Measurements from ENCODE around the gene DNAJB5.
A peak's percentile ranks its signal among the peaks of the same experiment; 100 is the strongest.

The DNAJB5 gene

GRCh38 chr9:34994260-34994899, 4.8 kb downstream of the DNAJB5 start:
- Histone ChIP-seq H3K9me2 (replicated peaks; ENCODE audit: low read depth, low read length) (no peaks in the 10 kb centered on the region), H2AFZ (ENCODE audit: low read length) (no peak overlapping the region), H3K4me3 (ENCODE audit: low read length, poor library complexity, severe bottlenecking) (no peak overlapping the region), H4K20me1 (ENCODE audit: insufficient read depth, low read length, poor library complexity, severe bottlenecking) (no peaks in the 10 kb centered on the region), H3K36me3 (ENCODE audit: insufficient read depth, low read length) (peaks cover 9% of the 10 kb centered on the region; the same call in 1 of the 2 replicates), H3K9ac (ENCODE audit: low read depth, low read length, poor library complexity, severe bottlenecking) (peak overlapping the region; percentile 14), H3F3A (ENCODE audit: low read depth) (no peaks in the 10 kb centered on the region), H3K4me1 (ENCODE audit: insufficient read depth, low read length, poor library complexity, severe bottlenecking) (peaks cover 49% of the 10 kb centered on the region), H3K9me3 (ENCODE audit: insufficient read depth, low read depth, low read length) (no peaks in the 10 kb centered on the region), H3K27me3 (ENCODE audit: insufficient read depth, low read length, poor library complexity, severe bottlenecking) (no peaks in the 10 kb centered on the region), H3K4me2 (ENCODE audit: low read depth, low read length, poor library complexity, severe bottlenecking) (peak overlapping the region; percentile 42), H3K79me2 (ENCODE audit: insufficient read depth, low read length) (peaks cover 7% of the 10 kb centered on the region; the same call in 1 of the 2 replicates)
- TF ChIP-seq CTCF (conservative IDR thresholded peaks at IDR 0.05; ENCODE audit: low read length) = peak; percentile 82
- TF ChIP-seq EZH2phosphoT487 (IDR thresholded peaks at IDR 0.05; ENCODE audit: borderline replicate concordance) = no peak

- H3K27me3 ChIP-seq (ENCODE audit: insufficient read depth, low read length, poor library complexity, severe bottlenecking) = no peaks in the 10 kb centered on the region
- no peak overlapping the region for H3K4me3 ChIP-seq (ENCODE audit: low read length, poor library complexity, severe bottlenecking)
- TF ChIP-seq EZH2phosphoT487 (IDR thresholded peaks at IDR 0.05; ENCODE audit: borderline replicate concordance) (no peak), CTCF (conservative IDR thresholded peaks at IDR 0.05; ENCODE audit: low read length) (no peak)
- peak overlapping the region; percentile 11 for H3K9ac ChIP-seq (ENCODE audit: low read depth, low read length, poor library complexity, severe bottlenecking)
- H4K20me1 ChIP-seq (ENCODE audit: insufficient read depth, low read length, poor library complexity, severe bottlenecking) = no peaks in the 10 kb centered on the region
- H3K79me2 ChIP-seq (ENCODE audit: insufficient read depth, low read length) = peaks cover 7% of the 10 kb centered on the region; the same call in 1 of the 2 replicates
- H3K9me2 ChIP-seq (replicated peaks; ENCODE audit: low read depth, low read length) = no peaks in the 10 kb centered on the region
- H2AFZ ChIP-seq (ENCODE audit: low read length) = no peak overlapping the region
- peaks cover 49% of the 10 kb centered on the region for H3K4me1 ChIP-seq (ENCODE audit: insufficient read depth, low read length, poor library complexity, severe bottlenecking)
- H3K36me3 ChIP-seq (ENCODE audit: insufficient read depth, low read length) = peaks cover 9% of the 10 kb centered on the region; the same call in 1 of the 2 replicates
- H3F3A ChIP-seq (ENCODE audit: low read depth) = no peaks in the 10 kb centered on the region
- H3K4me2 ChIP-seq (ENCODE audit: low read depth, low read length, poor library complexity, severe bottlenecking) = peak overlapping the region; percentile 42
- H3K9me3 ChIP-seq (ENCODE audit: insufficient read depth, low read depth, low read length) = no peaks in the 10 kb centered on the region
Measured at GRCh38 chr9:34994900-34995669, 5.5 kb downstream of the DNAJB5 start.

GRCh38 chr9:34995670-34996060, 6.1 kb downstream of the DNAJB5 start:
- TF ChIP-seq CTCF (conservative IDR thresholded peaks at IDR 0.05; ENCODE audit: low read length) = no peak
- no peak for TF ChIP-seq EZH2phosphoT487 (IDR thresholded peaks at IDR 0.05; ENCODE audit: borderline replicate concordance)
- Histone ChIP-seq H3K9me2 (replicated peaks; ENCODE audit: low read depth, low read length) (no peaks in the 10 kb centered on the region), H2AFZ (ENCODE audit: low read length) (no peak overlapping the region), H3K27me3 (ENCODE audit: insufficient read depth, low read length, poor library complexity, severe bottlenecking) (no peaks in the 10 kb centered on the region), H4K20me1 (ENCODE audit: insufficient read depth, low read length, poor library complexity, severe bottlenecking) (no peaks in the 10 kb centered on the region), H3K79me2 (ENCODE audit: insufficient read depth, low read length) (peaks cover 7% of the 10 kb centered on the region; the same call in 1 of the 2 replicates), H3K4me2 (ENCODE audit: low read depth, low read length, poor library complexity, severe bottlenecking) (peak overlapping the region; percentile 42), H3K36me3 (ENCODE audit: insufficient read depth, low read length) (peaks cover 9% of the 10 kb centered on the region; the same call in 1 of the 2 replicates), H3F3A (ENCODE audit: low read depth) (no peaks in the 10 kb centered on the region), H3K9ac (ENCODE audit: low read depth, low read length, poor library complexity, severe bottlenecking) (no peak overlapping the region), H3K4me1 (ENCODE audit: insufficient read depth, low read length, poor library complexity, severe bottlenecking) (peaks cover 43% of the 10 kb centered on the region), H3K9me3 (ENCODE audit: insufficient read depth, low read depth, low read length) (no peaks in the 10 kb centered on the region), H3K4me3 (ENCODE audit: low read length, poor library complexity, severe bottlenecking) (no peak overlapping the region)
